OCI-M1 (cell line): ENCODE measurements around the gene PLEKHG5.
A peak's percentile ranks its signal among the peaks of the same experiment; 100 is the strongest.
"Not testable (repeated sequence)": the region's sequence is repeated elsewhere in the genome, so short reads cannot be mapped to it uniquely, and the experiment has no call there.

ENCODE experiments used
- DNase-seq: peaks from one replicate; lab custom pipeline; 2025; lab: John Stamatoyannopoulos, UW

PLEKHG5 gene

GRCh38 chr1:6461538-6462411 is 29.7 kb downstream of the PLEKHG5 start:
- DNase-seq = no peak

GRCh38 chr1:6461051-6461530 is 30.4 kb downstream of the PLEKHG5 start:
- DNase-seq = no peak

DNA sequence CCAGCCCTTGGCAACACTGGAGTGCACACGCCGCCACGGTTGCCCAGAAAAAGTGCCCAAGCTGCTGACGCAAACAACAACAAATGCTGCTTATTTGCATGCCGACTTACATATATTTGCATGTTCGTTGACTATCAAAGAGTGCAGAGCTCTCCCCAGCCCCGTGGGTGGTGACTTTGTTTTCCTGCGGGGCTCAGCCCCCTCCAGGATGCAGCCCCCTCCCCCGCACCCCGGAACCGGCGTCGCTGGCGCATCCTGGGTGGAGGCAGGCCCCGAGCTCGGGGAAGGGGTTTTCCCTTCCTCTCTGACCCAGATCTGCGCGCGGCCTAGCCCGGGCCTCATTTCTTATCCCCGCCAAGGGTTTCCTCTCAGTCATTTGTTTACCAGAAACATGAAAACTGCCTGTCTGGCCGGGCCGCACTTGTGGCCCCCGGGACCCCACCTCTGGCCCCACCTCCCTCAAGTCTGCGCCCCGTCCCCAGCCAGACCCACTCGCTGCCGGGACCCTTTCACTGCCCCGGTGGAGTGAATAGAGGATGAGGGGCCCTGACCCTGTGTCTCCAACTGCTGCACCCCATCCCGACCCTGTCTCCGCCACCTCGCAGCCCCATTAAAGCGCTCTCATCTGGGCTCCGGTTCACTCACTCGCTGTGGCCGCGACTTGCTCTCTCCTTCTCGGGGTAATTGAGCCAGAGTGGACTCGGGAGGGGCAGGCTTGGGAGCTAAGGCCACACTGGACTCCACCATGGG is 31.0 kb downstream of the PLEKHG5 start:
- DNase-seq = no peak

DNA sequence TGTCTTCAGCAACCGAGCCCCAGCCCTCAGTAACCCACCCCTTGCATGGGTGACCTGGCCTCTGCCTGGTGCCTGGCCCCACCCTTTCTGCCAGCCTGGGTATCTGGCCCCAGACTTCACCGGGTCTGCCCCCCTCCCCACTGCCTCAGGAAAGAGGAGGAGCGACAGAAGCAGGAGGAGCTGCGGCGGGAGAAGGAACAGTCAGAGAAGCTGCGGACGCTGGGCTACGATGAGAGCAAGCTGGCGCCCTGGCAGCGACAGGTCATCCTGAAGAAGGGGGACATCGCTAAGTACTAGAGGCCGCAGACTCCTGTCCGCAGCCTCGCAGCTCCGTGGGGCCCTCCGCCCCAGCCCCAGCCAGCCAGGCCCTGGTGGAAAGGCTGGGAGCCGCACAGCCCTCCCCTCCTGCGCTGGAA is 31.6 kb downstream of the PLEKHG5 start:
- DNase-seq = peak; percentile 32

- DNase-seq = no peak
Measured at GRCh38 chr1:6456800-6457466, 34.5 kb downstream of the PLEKHG5 start.

DNA sequence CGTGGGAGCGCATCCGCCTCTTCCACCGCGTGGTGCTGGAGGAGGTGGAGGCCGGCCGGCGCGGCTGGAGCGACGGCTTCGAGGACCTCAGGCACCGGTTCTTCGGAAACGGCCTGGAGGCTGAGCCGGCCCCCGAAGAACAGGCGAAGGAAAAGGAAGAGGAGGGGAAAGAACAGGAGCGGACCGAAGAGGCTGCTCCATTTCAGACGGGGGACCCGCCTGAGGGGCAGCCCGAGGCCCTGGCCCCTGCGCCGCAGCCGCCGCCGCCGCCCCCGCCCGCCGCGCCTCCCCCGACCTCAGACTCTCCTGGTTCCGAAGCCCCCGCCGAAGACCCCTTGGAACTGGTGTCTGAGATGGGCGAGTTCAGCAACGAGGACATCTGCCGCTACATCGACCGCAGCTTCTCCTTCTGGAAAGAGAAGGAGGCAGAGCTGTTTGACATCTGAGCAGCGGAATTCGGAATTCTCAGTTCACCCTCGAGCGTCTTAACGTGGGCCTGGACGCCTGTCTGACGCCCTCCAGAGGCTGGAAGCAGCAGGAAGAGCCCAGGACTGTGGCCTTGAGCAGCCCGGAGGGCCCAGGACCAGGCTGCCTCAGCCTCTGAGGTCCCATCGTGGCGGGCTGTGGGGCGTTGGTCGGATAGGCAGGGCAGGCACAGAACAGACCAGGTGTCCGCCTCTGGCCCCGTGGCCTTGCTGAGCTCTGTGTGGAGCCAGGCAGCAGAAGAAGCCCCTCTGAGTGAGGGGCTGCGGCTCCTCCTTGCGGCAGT is 35.5 kb downstream of the PLEKHG5 start:
- DNase-seq = not testable (repeated sequence)

DNA sequence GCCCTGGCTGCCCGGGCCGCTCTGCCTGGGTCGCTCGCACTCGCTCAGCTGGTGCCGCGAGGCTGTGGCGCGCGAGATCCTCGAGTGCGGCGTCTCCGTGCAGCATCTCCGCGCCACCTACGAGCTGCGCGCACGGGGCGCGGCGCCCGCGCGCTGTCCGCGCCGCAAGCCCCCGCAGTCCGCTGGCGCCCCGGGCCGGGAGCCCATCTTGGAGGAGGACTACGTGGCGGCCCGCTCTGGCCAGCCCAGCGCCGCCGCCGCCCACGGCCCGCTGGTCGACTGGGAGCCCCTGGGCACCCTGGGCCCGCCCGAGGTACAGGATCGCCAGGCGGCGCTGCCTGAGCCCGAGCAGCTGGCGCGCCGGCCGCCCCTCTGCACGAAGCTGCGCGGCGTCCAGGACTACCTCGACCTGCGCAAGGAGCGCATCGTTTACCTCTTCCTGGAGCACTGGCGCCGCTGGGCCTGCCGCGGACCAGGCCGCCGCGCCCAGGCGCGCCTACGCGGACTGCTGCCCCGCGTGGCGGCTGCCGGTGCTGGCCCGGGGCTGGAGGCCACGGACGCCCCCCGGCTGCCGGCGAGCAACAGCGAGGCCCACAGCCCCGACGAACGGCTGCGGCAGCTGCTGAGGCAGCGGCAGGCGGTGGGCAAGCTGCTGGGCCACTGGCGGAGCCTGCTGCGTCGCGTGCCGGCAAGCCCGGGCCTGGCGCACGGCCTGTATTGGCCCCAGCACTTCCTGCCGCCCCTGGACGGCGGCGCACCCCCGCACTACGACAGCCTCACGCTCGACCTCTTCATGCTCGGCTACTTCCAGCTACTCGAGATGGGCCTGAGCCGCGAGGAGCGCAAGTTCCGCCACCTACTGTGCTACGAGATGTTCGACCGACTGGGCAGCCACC is 36.4 kb downstream of the PLEKHG5 start:
- DNase-seq = no peak

GRCh38 chr1:6453895-6454855 is 37.3 kb downstream of the PLEKHG5 start:
- not testable (repeated sequence) for DNase-seq

GRCh38 chr1:6450943-6451373 is 40.5 kb downstream of the PLEKHG5 start:
- no peak for DNase-seq

GRCh38 chr1:6450486-6450885 is 41.0 kb downstream of the PLEKHG5 start:
- DNase-seq = not testable (repeated sequence)

GRCh38 chr1:6450005-6450450 is 41.4 kb downstream of the PLEKHG5 start:
- DNase-seq = no peak

DNA sequence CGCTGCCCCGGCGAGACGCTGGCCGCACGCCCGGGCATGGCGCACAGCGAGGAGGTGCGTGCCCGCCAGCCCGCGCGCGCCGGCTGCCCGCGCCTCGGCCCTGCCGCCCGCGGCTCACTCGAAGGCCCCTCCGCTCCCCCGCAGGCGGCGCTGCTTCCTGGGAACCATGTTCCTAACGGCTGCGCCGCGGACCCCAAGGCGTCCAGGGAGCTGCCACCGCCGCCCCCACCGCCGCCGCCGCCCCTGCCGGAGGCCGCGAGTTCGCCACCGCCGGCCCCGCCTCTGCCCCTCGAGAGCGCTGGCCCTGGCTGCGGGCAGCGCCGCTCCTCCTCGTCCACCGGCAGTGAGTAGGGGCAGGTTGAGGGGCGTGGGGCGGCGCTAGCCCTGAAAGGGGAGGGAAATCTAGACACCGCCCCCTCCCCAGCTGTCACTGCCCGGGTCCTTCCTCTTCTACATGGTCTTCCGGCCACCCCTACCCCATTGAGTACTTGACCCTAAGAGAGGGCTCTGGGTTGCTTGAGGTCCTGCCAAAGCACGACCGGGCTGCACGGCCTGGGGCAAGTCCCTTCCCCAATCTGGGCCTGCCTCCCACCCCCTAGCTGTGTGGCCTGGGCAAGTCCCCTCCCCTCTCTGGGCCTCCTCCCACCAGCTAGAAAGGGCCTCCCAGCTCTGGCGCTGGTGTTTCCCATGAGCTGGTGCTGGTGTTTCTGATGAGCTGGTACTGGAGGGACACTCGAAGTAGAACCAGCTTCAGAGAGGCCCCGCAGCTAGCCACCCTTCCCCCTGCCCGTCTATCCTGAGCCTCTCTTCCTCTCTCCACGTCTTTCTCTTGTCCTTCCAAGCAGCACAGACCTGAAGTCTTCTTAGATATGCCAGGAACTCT is 42.5 kb downstream of the PLEKHG5 start:
- DNase-seq = no peak

GRCh38 chr1:6447818-6448748 is 43.4 kb downstream of the PLEKHG5 start:
- DNase-seq = no peak

DNA sequence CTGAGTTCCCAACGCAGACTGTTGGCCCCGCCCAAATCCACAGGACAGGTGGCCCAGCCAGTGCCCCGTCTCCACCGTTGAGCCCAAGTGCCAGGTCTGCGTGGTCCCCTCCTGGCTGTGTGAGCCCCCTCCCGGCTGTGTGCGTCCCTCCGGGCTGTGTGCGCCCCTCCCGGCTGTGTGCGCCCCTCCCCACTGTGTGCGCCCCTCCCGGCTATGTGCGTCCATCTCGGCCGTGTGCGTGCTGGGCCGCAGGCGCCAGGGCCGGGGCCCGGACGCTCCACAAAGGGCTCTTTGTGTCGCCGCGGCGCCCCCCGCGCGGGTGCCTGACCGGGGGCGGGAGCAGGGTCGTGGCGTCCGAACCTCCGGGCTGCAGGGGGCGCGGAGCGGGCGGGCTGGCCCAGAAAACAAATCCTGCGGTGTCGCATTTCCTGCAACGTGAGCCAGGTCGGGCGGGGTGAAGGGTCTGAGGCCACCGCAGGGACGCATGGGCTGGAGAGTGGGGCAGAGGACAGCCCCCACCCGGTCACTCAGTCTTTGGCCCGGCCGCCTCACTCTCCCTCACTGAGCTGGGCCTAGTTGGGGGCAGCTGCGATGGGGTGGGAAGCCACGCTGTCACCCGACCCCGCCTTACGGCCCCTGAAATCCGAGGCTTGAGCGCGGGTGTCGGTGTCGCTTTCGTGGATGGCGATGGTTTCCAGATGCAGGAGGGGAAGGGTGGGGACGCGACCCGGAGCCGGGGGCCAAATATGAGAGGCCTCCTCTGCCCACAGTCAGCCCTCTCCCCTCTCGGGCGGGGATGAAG is 44.2 kb downstream of the PLEKHG5 start:
- no peak for DNase-seq

DNA sequence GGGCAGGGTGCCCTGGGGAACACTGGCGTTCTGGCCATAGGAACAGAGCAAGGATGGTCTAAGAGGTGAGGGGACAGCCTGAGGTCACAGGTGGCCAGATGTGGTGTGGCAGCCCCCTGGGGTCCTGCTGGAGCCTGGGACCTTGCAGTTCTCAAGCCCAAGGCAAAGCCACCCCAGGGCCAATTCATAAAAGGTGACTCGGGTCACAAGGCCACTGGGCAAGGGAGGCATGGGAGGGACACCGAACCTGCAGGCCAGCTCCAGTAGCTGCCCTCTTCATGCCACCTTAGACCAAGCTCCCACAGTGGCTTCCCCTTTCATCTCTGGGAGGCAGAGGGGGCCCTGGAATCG is 44.8 kb downstream of the PLEKHG5 start:
- DNase-seq = no peak

DNA sequence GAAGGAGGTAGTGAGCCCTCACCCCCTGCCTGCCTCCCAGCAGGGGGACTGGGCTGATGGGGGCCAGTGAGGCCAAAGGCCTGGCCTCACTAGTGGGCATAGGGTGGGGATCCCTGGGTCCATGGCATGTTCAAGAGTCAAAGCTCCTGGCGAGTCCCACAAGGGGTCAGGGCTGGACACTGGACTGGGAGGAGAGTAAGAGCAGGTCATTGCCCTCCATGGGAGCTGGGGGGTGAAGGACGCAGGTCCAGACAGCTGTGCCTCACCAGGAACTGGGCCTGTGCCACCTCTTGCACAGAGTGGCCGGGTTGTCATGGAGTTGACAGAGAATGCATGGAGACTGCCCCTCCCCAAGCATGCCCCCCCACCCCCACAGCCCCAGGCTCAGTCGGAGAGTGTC is 45.5 kb downstream of the PLEKHG5 start:
- DNase-seq = not testable (repeated sequence)
